ENCODE results near the gene UBXN7. TPM values are rescaled to one million over a fixed set of nuclear protein-coding genes. Genes with fewer than 3 reads are reported as not detected.

The UBXN7 gene
- total and polyA plus RNA-seq, 9 of the 15 experiments (the other 6 are each of a cell fraction or from before 2014, with no cell fraction given) = 3.5 to 44.6 (median 13.4) TPM

DNA sequence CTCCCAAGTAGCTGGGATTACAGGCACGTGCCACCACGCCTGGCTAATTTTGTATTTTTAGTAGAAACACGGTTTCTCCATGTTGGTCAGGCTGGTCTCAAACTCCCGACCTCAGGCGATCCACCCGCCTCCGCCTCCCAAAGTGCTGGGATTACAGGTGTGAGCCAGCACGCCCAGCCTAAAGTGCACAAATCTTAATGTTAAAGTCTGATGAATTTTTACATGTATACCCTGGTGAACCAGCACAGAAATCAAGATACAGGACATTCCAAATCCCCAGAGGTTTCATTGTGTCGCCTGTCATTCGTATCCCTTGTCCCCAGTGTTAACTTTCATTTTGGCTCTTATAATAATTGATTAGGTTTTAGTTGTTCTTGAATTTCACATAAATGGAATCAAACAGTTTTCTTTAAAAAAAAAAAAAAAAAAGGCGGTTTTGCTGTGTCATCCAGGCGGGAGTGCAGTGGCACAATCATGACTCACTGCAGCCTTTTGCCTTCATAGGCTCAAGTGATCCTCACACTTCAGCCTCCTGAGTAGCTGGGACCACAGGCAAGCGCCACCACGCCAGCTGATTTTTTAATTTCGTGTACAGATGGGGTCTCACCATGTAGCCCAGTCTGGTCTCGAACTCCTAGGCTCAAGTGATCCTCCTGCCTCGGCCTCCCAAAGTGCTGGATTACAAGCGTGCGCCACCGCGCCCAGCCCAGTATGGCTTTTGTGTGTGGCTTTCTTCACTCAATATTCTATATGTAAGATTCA is 92.6 kb downstream of the UBXN7 start (continued):
- TF ChIP-seq EP400 (IDR thresholded peaks at IDR 0.05) (peak; percentile 59; the same call in 1 of the 2 replicates), GATAD2A (IDR thresholded peaks at IDR 0.05) (no peak), ADNP (tag; IDR thresholded peaks at IDR 0.05) (peak; percentile 47; the same call in 1 of the 2 replicates), POLR2A (conservative IDR thresholded peaks at IDR 0.05) (peak; percentile 80), PURB (CRISPR knock-in tag; IDR thresholded peaks at IDR 0.05; ENCODE audit: low read depth) (no peak), ZNF3 (CRISPR knock-in tag; IDR thresholded peaks at IDR 0.05) (no peak), ZNF830 (CRISPR knock-in tag; IDR thresholded peaks at IDR 0.05) (no peak), ZNF780A (CRISPR knock-in tag; IDR thresholded peaks at IDR 0.05) (no peak), ZNF507 (tag; conservative IDR thresholded peaks at IDR 0.05) (no peak), ZNF589 (CRISPR knock-in tag; IDR thresholded peaks at IDR 0.05; ENCODE audit: low read depth) (0 out of 2 replicates have a peak, but pooled peaks have one; percentile 33), GTF2E2 (tag; IDR thresholded peaks at IDR 0.05) (peak; percentile 87), POLR2B (IDR thresholded peaks at IDR 0.05; ENCODE audit: low read depth, partially characterized antibody) (peak; percentile 68), ZBTB7A (IDR thresholded peaks at IDR 0.05; ENCODE audit: borderline replicate concordance, control insufficient read depth, low read depth, low read length) (0 out of 2 replicates have a peak, but pooled peaks have one; percentile 30), NEUROD1 (IDR thresholded peaks at IDR 0.05; ENCODE audit: borderline replicate concordance, low read depth, low read length, partially characterized antibody) (peak; percentile 51), RBM15 (IDR thresholded peaks at IDR 0.05; ENCODE audit: insufficient read depth, low read length) (no peak), TEAD4 (IDR thresholded peaks at IDR 0.05; ENCODE audit: low read length) (peak; percentile 27; the same call in 1 of the 2 replicates), TEAD4 (CRISPR knock-in tag; IDR thresholded peaks at IDR 0.05; ENCODE audit: borderline replicate concordance) (no peak)
- TF ChIP-seq, protein P1, sequence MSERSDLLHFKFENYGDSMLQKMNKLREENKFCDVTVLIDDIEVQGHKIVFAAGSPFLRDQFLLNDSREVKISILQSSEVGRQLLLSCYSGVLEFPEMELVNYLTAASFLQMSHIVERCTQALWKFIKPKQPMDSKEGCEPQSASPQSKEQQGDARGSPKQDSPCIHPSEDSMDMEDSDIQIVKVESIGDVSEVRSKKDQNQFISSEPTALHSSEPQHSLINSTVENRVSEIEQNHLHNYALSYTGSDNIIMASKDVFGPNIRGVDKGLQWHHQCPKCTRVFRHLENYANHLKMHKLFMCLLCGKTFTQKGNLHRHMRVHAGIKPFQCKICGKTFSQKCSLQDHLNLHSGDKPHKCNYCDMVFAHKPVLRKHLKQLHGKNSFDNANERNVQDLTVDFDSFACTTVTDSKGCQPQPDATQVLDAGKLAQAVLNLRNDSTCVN (CRISPR knock-in tag; IDR thresholded peaks at IDR 0.05) = 0 out of 2 replicates have a peak, but pooled peaks have one; percentile 43
- TF ChIP-seq, protein P2, sequence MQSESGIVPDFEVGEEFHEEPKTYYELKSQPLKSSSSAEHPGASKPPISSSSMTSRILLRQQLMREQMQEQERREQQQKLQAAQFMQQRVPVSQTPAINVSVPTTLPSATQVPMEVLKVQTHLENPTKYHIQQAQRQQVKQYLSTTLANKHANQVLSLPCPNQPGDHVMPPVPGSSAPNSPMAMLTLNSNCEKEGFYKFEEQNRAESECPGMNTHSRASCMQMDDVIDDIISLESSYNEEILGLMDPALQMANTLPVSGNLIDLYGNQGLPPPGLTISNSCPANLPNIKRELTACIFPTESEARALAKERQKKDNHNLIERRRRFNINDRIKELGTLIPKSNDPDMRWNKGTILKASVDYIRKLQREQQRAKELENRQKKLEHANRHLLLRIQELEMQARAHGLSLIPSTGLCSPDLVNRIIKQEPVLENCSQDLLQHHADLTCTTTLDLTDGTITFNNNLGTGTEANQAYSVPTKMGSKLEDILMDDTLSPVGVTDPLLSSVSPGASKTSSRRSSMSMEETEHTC (IDR thresholded peaks at IDR 0.05) = no peak

All from K562 (cell line).